GM12864 (cell line): ENCODE results near the gene KIAA0319L.
"Not testable (repeated sequence)": the region's sequence is repeated elsewhere in the genome, so short reads cannot be mapped to it uniquely, and the experiment has no call there.

Experiments
- DNase-seq: peaks from one replicate; pipeline ENCODE4 v3.0.0-alpha.2; 2011; ENCODE audit warnings: low read depth
- H3K4me3 ChIP-seq: 2 replicates; pipeline ENCODE4 v1.5.1; 2011; ENCODE audit warnings: mild to moderate bottlenecking, low read depth, low read length, control low read depth
- CTCF ChIP-seq: IDR thresholded peaks from 2 replicates; pipeline ENCODE4 v1.5.1; 2011; ENCODE audit warnings: low read depth, mild to moderate bottlenecking, moderate library complexity, low read length, control low read depth, inconsistent platforms; ENCODE audit errors: missing control alignments

KIAA0319L gene

DNA sequence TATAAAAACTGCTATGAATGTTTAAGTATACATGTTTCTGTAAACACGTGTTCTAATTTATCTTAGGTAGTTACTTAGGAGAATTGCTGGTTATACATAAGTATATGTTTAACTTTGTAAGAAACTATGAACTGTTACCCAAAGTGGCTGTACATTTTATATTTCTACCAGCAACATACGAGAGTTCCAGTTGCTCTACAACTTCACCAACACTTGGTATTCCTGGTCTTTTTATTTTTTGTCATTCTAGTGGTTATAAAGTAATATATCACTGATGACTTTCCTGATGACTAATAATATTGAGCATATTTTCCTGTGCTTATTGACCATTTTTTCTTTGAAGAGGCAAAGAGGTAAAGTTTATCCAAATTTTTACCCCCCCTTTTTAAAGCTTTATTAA is 76.0 kb downstream of the KIAA0319L start:
- TF ChIP-seq CTCF: no peak
- DNase-seq: no peak
- H3K4me3 ChIP-seq: no peak overlapping the region

- no peak for TF ChIP-seq CTCF
- DNase-seq: no peak
Measured at GRCh38 chr1:35477870-35478269, 79.3 kb downstream of the KIAA0319L start.

DNA sequence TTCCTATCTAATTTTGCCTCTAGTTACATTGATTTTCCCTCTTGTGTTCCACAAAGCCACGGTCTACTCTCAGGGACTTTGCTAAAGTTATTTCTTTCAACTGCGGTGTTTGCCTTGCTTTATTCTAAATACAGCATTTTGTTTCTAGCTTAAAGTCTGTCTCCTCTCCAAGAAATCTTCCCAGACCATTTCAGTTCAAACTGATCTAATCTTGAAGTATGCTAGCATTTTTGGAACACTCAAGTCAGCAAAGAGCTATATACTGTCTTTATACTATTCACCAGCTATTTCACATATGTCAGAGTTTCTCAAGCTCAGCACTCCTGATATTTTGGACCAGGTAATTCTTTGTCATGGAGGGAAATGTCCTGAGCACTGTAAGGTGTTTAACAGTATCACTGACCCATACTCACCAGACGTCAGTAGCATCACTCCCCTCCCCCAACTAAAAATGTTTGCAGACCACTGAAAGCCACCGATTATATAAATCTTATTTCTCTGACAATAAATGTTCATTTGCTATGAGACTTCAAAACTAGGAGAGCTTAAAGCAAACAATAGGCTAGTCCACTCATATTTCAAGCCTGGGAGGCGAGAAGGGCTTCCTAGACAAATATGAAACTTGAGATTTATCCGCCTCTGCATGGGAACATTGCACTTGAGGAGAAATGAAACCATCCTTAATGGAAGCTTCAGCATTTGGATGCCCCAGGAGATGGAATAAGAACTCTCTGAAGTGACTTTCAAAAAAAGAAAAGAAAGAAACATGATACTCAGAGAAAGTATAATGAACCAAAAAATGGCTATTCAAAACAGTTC is 81.1 kb downstream of the KIAA0319L start:
- no peak for TF ChIP-seq CTCF
- no peak for DNase-seq
- H3K4me3 ChIP-seq: no peak overlapping the region

More at GRCh38 chr1:35477870-35478269, 79.3 kb downstream of the KIAA0319L start:
- no peak overlapping the region for H3K4me3 ChIP-seq

DNA sequence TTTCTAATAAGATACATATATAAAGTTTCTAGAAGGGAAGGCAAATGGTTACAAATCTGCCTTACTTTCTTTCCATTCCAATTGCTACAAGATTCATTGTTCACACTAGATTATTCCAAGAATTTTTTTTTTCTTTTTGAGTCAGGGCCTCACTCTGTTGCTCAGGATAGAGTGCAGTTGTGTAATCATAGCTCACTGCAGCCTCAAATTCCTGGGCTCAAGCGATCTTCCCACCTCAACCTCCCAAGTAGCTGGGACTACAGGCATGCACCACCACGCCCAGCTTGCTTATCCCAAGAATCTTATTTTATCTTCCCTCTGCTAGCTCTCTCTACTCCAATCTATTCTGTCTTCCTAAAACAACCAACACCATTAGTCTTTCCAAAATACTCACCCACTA is 81.8 kb downstream of the KIAA0319L start:
- TF ChIP-seq CTCF: no peak
- no peak for DNase-seq
- no peak overlapping the region for H3K4me3 ChIP-seq

DNA sequence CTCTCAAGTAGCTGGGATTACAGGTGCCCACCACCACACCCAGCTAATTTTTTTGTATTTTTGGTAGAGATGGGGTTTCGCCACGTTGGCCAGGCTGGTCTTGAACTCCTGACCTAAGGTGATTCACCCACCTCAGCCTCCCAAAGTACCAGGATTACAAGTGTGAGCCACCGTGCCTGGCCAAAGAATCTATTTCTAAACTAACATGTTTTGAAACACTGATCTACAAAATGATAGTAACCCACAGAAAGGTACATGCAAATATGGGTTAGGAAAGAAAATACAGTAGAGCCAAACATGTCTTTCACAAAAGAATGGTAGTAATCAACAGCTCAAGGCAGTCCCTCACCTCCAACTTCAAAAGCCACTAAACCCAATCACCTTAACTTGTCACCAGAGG is 84.0 kb downstream of the KIAA0319L start:
- not testable (repeated sequence) for H3K4me3 ChIP-seq, DNase-seq

DNA sequence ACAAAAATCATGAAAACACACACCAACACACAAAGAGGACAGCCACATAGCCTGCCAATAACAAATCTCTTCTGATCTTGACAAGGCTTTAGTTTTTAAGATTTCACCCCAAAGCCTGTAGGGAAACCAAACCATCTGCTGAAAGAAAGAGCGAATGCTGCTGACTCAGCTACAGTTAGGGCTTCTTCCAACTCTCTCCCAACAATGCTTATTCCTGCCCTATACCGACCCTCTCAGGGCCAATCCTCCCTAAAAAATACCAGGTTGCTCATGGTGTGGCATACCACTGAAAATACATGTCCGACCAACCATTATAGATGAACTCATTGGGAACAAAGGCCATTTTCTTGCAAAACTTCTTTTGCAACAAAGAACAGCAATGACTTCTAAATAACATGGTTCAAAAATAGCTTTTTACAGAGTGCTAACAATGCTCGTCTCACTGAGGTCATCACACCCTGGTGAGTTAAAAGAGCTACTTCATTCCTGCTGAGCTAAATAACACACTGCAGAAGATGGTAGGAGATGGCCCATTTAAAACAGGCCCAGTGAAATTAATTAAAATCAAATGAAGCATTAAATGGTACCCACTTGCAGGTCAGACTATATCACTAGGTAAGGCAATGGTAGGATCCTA is 86.1 kb downstream of the KIAA0319L start:
- H3K4me3 ChIP-seq: no peak overlapping the region
- DNase-seq: no peak
- TF ChIP-seq CTCF: no peak

- H3K4me3 ChIP-seq: no peak overlapping the region
- no peak for DNase-seq
- no peak for TF ChIP-seq CTCF
Measured at GRCh38 chr1:35466120-35466519, 91.1 kb downstream of the KIAA0319L start.

DNA sequence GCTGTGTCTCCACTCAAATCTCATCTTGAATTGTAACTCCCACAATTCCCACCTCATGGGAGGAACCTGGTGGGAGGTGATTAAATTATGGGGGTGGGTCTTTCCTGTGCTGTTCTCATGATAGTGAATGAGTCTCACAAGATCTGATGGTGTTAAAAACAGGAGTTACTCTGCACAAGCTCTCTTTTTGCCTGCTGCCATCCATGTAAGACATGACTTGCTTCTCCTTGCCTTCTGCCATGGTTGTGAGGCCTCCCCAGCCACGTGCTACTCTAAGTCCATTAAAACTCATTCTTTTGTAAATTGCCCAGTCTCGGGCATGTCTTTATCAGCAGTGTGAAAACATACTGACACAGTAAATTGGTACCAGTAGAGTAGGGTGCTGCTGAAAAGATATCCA is 93.5 kb downstream of the KIAA0319L start:
- not testable (repeated sequence) for DNase-seq, H3K4me3 ChIP-seq
